Stomach (tissue), 9 donors: Measurements from ENCODE around the gene BMP5. TPM values are rescaled to one million over a fixed set of nuclear protein-coding genes. Genes with fewer than 3 reads are reported as not detected.

Experiments used
- DNase-seq, 2 donors: peaks; one replicate each; pipeline versions ENCODE4 v3.0.0 to v3.0.0-alpha.2; 2013 to 2019
- H3K27ac ChIP-seq, 5 donors: fragments of 200-600 bp in 4 of 5; sonication (generic) in 4 of 5; one replicate each; pipeline ENCODE4 v1.5.1; 2013 to 2019; ENCODE audit warnings: mild to moderate bottlenecking in 1 of 5, moderate library complexity in 1 of 5
- H3K27me3 ChIP-seq, 3 donors: fragments of 200-600 bp; sonication (generic); one replicate each; pipeline ENCODE4 v1.5.1; 2017 to 2019; ENCODE audit warnings: mixed run types in 1 of 3
- H3K36me3 ChIP-seq, 4 donors: fragments of 200-600 bp; sonication (generic); 1 replicate in 3 of 4; 2 replicates in 1 of 4; pipeline ENCODE4 v1.5.1; 2016 to 2019
- H3K4me1 ChIP-seq, 4 donors: fragments of 200-600 bp; sonication (generic); one replicate each; pipeline ENCODE4 v1.5.1; 2016 to 2019
- H3K4me3 ChIP-seq, 4 donors: fragments of 200-600 bp; sonication (generic) in 3 of 4; one replicate each; pipeline ENCODE4 v1.5.1; 2016 to 2019; ENCODE audit warnings: mild to moderate bottlenecking in 1 of 4
- H3K9me3 ChIP-seq, 4 donors: fragments of 200-600 bp; sonication (generic); one replicate each; pipeline ENCODE4 v1.5.1; 2016 to 2019
- CTCF ChIP-seq, 7 experiments: fragments of 450-650 bp in 4 of 7; fragments of 200-600 bp in 3 of 7; sonication (generic) in 3 of 7; IDR thresholded peaks; one replicate each; pipeline ENCODE4 v1.5.1; 2016 to 2019; ENCODE audit warnings: antibody characterized with exemption in 7 of 7, control low read depth in 2 of 7, mild to moderate bottlenecking in 1 of 7
- EP300 ChIP-seq: sonication (generic); formaldehyde crosslinking; IDR thresholded peaks from one replicate; pipeline ENCODE4 v1.6.1; 2017; ENCODE audit warnings: antibody characterized with exemption
- POLR2A ChIP-seq, 4 donors: fragments of 450-650 bp; IDR thresholded peaks; one replicate each; pipeline ENCODE4 v1.6.1; 2016; ENCODE audit warnings: antibody characterized with exemption in 4 of 4, control low read depth in 2 of 4, mild to moderate bottlenecking in 1 of 4, moderate library complexity in 1 of 4
- POLR2AphosphoS5 ChIP-seq, 3 donors: sonication (generic); formaldehyde crosslinking; IDR thresholded peaks; one replicate each; pipeline ENCODE4 v1.6.1; 2016; ENCODE audit warnings: antibody characterized with exemption in 3 of 3
- WGBS, 5 donors: extraction: QIAGEN DNeasy Blood & Tissue Kit in 3 of 5; methylation state at CpG; one replicate each; pipeline versions ENCODE4 v1.1.5 to v1.1.7; 2013 to 2018; 5-methylcytosine and 5-hydroxymethylcytosine counted together
- intact Hi-C: fragments of 100-400 bp; cut with DNase I; formaldehyde crosslinking; loops from one replicate; pipeline ENCODE4 v1.15.1; 2023; ENCODE audit warnings: low total_unique reads
- polyA plus RNA-seq, 3 donors: library from polyadenylated mRNA; stranded (reverse); fragments of 200-250 nt; gene quantifications; one replicate each; pipeline ENCODE4 v1.2.3, GENCODE V29; 2013
- total RNA-seq, 5 donors: library from RNA; depleted of rRNA; stranded (reverse); fragments of >200 nt; gene quantifications; one replicate each; pipeline versions ENCODE4 v1.1.0 to v1.2.3, GENCODE V29; 2014 to 2016
- donor health status: healthy with polysubstance abuse.
- donor health status: Bipolar disorder and iron deficiency.
- donor health status: healthy.

The BMP5 gene
- total and polyA plus RNA-seq, 8 donors, result 0.25 to 18.1 (median 1.4) TPM; not detected in 1

- Histone ChIP-seq H3K27me3 (no peaks in the 10 kb centered on the region), H3K36me3 (no peaks in the 10 kb centered on the region), H3K4me1 (peaks cover 0 to 5% (median 0%) of the 10 kb centered on the region in 4 donors), H3K9me3 (no peaks in the 10 kb centered on the region), H3K4me3 (no peak overlapping the region), H3K27ac (no peak overlapping the region)
- no peak for DNase-seq
- 11 to 37% (median 15%) methylated on average over 2 of the region's 2 CpGs for WGBS, 5 donors
- intact Hi-C loops, result no loop called here
- TF ChIP-seq CTCF (IDR thresholded peaks at IDR 0.05) (no peak), POLR2AphosphoS5 (IDR thresholded peaks at IDR 0.05) (no peak), POLR2A (IDR thresholded peaks at IDR 0.05) (no peak), EP300 (no peak)
These were observed 27.4 kb upstream of the BMP5 start for GRCh38 chr6:55902796-55903195.

GRCh38 chr6:55901765-55902270, 26.4 kb upstream of the BMP5 start:
- no peaks in the 10 kb centered on the region for H3K36me3 ChIP-seq
- peaks cover 0 to 5% (median 0%) of the 10 kb centered on the region in 4 donors for H3K4me1 ChIP-seq
- WGBS, 5 donors, result 21 to 48% (median 32%) methylated on average over 2 of the region's 2 CpGs
- H3K27me3 ChIP-seq, result no peaks in the 10 kb centered on the region
- no peak for DNase-seq
- H3K9me3 ChIP-seq, result no peaks in the 10 kb centered on the region
- TF ChIP-seq EP300 (no peak), CTCF (IDR thresholded peaks at IDR 0.05) (no peak), POLR2AphosphoS5 (IDR thresholded peaks at IDR 0.05) (no peak), POLR2A (IDR thresholded peaks at IDR 0.05) (no peak)
- no peak overlapping the region for H3K27ac ChIP-seq
- intact Hi-C loops, result no loop called here
- H3K4me3 ChIP-seq, result no peak overlapping the region

GRCh38 chr6:55898342-55898741, 23.0 kb upstream of the BMP5 start:
- DNase-seq, result no peak
- no peak overlapping the region for H3K27ac ChIP-seq
- peaks cover 0 to 5% (median 0%) of the 10 kb centered on the region in 4 donors for H3K4me1 ChIP-seq
- H3K27me3 ChIP-seq, result no peaks in the 10 kb centered on the region
- TF ChIP-seq POLR2AphosphoS5 (IDR thresholded peaks at IDR 0.05) (no peak), CTCF (IDR thresholded peaks at IDR 0.05) (no peak), EP300 (no peak), POLR2A (IDR thresholded peaks at IDR 0.05) (no peak)
- H3K36me3 ChIP-seq, result no peaks in the 10 kb centered on the region
- intact Hi-C loops, result no loop called here
- H3K4me3 ChIP-seq, result no peak overlapping the region
- WGBS, 5 donors, result 45 to 57% (median 50%) methylated on average over 3 of the region's 3 CpGs
- H3K9me3 ChIP-seq, result no peaks in the 10 kb centered on the region

- WGBS, 5 donors, result 47 to 65% (median 61%) methylated on average over 2 of the region's 2 CpGs
- H3K4me1 ChIP-seq, result no peaks in the 10 kb centered on the region
- intact Hi-C loops, result no loop called here
- no peak overlapping the region for H3K4me3 ChIP-seq
- no peaks in the 10 kb centered on the region for H3K36me3 ChIP-seq
- no peak overlapping the region for H3K27ac ChIP-seq
- no peak for TF ChIP-seq EP300
- no peak for TF ChIP-seq POLR2A (IDR thresholded peaks at IDR 0.05)
- TF ChIP-seq CTCF (IDR thresholded peaks at IDR 0.05), result no peak
- TF ChIP-seq POLR2AphosphoS5 (IDR thresholded peaks at IDR 0.05), result no peak
- H3K27me3 ChIP-seq, result no peaks in the 10 kb centered on the region
- no peak for DNase-seq
- no peaks in the 10 kb centered on the region for H3K9me3 ChIP-seq
These were observed 22.0 kb upstream of the BMP5 start for GRCh38 chr6:55897346-55897745.
